Activated T-cell treated with anti-CD3 and anti-CD28 coated beads for 1 hour (primary cell): ENCODE data around the gene POLA2.
A peak's percentile ranks its signal among the peaks of the same experiment; 100 is the strongest.

Experiments
- DNase-seq: peaks from one replicate; pipeline ENCODE4 v3.0.0-alpha.2; 2020; ENCODE audit warnings: low read depth

The POLA2 gene

GRCh38 chr11:65307298-65308229 lies 45.8 kb downstream of the POLA2 start:
- no peak for DNase-seq

GRCh38 chr11:65308281-65308891 lies 46.6 kb downstream of the POLA2 start:
- no peak for DNase-seq

GRCh38 chr11:65309006-65309405 lies 47.2 kb downstream of the POLA2 start:
- no peak for DNase-seq

GRCh38 chr11:65310215-65310614 lies 48.5 kb downstream of the POLA2 start:
- no peak for DNase-seq

GRCh38 chr11:65310736-65311135 lies 49.0 kb downstream of the POLA2 start:
- DNase-seq = no peak

GRCh38 chr11:65311170-65311678 lies 49.5 kb downstream of the POLA2 start:
- no peak for DNase-seq

GRCh38 chr11:65314501-65315203 lies 52.9 kb downstream of the POLA2 start, which contains the start of gene CDC42EP2:
Gene CDC42EP2, plus strand, starts transcription at chr11:65314866. Its CDS starts 6,033 bp downstream, at chr11:65320899.
- peak; percentile 64 for DNase-seq

- peak; percentile 82 for DNase-seq
These were observed 53.6 kb downstream of the POLA2 start for GRCh38 chr11:65315204-65315865.

GRCh38 chr11:65315866-65316226 lies 54.1 kb downstream of the POLA2 start:
- DNase-seq = no peak

- DNase-seq = no peak
These were observed 54.7 kb downstream of the POLA2 start for GRCh38 chr11:65316227-65317024.

GRCh38 chr11:65317025-65317786 lies 55.4 kb downstream of the POLA2 start:
- DNase-seq = no peak

GRCh38 chr11:65320386-65321075 lies 58.8 kb downstream of the POLA2 start:
- DNase-seq = no peak

GRCh38 chr11:65321076-65321475 lies 59.3 kb downstream of the POLA2 start:
- no peak for DNase-seq

GRCh38 chr11:65321828-65322485 lies 60.2 kb downstream of the POLA2 start:
- no peak for DNase-seq

- DNase-seq = no peak
These were observed 62.1 kb downstream of the POLA2 start for GRCh38 chr11:65323813-65324212.

- DNase-seq = no peak
These were observed 63.7 kb downstream of the POLA2 start for GRCh38 chr11:65325435-65325834.

GRCh38 chr11:65327021-65327420 lies 65.3 kb downstream of the POLA2 start:
- no peak for DNase-seq

- no peak for DNase-seq
These were observed 67.7 kb downstream of the POLA2 start for GRCh38 chr11:65329478-65329877.

- DNase-seq = peak; percentile 85
These were observed 68.2 kb downstream of the POLA2 start for GRCh38 chr11:65329944-65330403.
